GM12878 (cell line): ENCODE data around the gene STOML2.

ENCODE experiments used
- STAT3 ChIP-seq: IDR thresholded peaks from 2 replicates; pipeline ENCODE4 v1.6.1; 2011; ENCODE audit warnings: low read depth, low read length, improper control_type of control experiment
- TCF7 ChIP-seq: IDR thresholded peaks from 2 replicates; pipeline ENCODE4 v1.6.1; 2014; ENCODE audit warnings: antibody characterized with exemption, borderline replicate concordance
- TF ChIP-seq, protein P1 (sequence below): IDR thresholded peaks from 2 replicates; pipeline ENCODE4 v1.6.1; 2011; ENCODE audit warnings: borderline replicate concordance, low read depth, mild to moderate bottlenecking, moderate library complexity, mixed read lengths, low read length; ENCODE audit not compliant: insufficient read depth; ENCODE audit errors: extremely low read length
- TF ChIP-seq, protein P2 (sequence below), 3 experiments: IDR thresholded peaks in 2 of 3; conservative IDR thresholded peaks in 1 of 3; 2 replicates each; pipeline ENCODE4 v1.5.1; 2011; ENCODE audit warnings: low read depth in 3 of 3, low read length in 3 of 3, mild to moderate bottlenecking in 3 of 3, control low read depth in 2 of 3, moderate library complexity in 2 of 3, inconsistent platforms in 1 of 3, mixed read lengths in 1 of 3; ENCODE audit not compliant: control insufficient read depth in 2 of 3, insufficient read depth in 1 of 3; ENCODE audit errors: extremely low read depth in 1 of 3

DNA sequence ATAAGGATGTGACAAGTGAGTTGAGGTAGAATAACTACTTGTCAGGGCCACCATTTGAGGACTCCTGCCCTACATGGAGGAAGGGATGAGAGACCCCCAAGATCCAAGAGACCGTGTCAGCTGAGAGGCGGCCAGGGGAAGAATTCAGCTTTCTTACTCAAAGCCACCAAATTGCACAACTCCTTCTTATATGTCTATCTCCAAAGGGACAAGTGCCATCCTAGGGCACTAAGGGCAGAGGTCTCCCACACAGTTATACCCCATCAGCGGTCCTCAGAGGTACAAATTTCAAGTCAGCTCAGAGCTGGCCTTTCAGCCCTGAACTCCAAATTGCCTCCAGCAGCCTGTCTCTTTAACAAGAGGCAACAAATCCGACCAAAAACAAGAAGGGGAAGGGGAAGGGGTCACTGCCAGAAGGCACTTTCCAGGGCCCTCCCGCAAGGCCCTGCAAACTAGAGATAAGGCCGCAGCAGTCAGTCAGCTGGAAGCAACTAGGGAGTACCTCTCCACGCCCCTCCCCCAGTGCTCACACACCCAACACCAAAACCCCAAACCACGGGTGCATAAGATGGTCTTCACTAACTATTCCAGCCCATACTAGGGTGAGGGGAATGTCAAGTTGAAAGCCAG, 6.1 kb upstream of the STOML2 start:
- TF ChIP-seq TCF7: no peak
- TF ChIP-seq, protein P1, sequence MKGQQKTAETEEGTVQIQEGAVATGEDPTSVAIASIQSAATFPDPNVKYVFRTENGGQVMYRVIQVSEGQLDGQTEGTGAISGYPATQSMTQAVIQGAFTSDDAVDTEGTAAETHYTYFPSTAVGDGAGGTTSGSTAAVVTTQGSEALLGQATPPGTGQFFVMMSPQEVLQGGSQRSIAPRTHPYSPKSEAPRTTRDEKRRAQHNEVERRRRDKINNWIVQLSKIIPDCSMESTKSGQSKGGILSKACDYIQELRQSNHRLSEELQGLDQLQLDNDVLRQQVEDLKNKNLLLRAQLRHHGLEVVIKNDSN: no peak
- no peak for TF ChIP-seq STAT3
- TF ChIP-seq, protein P2, sequence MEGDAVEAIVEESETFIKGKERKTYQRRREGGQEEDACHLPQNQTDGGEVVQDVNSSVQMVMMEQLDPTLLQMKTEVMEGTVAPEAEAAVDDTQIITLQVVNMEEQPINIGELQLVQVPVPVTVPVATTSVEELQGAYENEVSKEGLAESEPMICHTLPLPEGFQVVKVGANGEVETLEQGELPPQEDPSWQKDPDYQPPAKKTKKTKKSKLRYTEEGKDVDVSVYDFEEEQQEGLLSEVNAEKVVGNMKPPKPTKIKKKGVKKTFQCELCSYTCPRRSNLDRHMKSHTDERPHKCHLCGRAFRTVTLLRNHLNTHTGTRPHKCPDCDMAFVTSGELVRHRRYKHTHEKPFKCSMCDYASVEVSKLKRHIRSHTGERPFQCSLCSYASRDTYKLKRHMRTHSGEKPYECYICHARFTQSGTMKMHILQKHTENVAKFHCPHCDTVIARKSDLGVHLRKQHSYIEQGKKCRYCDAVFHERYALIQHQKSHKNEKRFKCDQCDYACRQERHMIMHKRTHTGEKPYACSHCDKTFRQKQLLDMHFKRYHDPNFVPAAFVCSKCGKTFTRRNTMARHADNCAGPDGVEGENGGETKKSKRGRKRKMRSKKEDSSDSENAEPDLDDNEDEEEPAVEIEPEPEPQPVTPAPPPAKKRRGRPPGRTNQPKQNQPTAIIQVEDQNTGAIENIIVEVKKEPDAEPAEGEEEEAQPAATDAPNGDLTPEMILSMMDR (IDR thresholded peaks at IDR 0.05 in 2 of 3, conservative IDR thresholded peaks at IDR 0.05 in 1 of 3; ENCODE audit: control insufficient read depth in 2 of 3, extremely low read depth in 1 of 3, insufficient read depth in 1 of 3, low read depth in 3 of 3, low read length in 3 of 3): no peak
